Dedifferentiated amniotic fluid mesenchymal stem cell (primary cell): ENCODE results near the gene BSN.
"Not testable (repeated sequence)": the region's sequence is repeated elsewhere in the genome, so short reads cannot be mapped to it uniquely, and the experiment has no call there.

Source experiments
- DNase-seq: peaks from one replicate; pipeline ENCODE4 v3.0.0-alpha.2; 2016; ENCODE audit errors: extremely low spot score

The BSN gene

DNA sequence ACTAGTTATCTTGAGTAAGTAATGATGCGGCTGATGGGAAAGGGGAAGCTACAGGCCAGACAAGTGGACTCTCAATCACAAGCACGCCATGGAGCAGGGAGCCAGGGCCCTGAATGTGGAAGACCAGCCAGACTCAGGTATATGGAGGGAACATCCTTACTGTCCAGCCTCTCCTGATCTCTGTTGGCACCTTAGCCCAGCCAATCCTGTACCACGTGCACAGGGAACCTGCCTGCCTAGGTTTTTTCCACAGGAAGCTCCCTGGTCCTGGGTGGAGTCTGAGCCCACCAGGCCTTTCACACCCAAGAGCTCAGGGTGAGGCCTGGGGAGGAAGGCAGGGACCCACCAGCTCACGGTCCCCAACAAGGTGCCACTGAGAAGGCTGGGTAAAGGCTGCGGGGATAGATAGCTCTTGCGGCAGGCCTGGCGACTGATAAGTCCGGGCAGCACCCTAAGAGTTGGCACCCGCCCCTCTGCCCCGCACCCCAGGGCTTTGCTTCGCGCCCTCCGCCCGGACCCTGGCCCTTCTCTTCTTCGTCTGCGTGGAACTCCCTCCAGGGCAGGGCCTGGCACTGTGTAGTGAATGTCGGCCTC lies 118.9 kb downstream of the BSN start:
- no peak for DNase-seq

DNA sequence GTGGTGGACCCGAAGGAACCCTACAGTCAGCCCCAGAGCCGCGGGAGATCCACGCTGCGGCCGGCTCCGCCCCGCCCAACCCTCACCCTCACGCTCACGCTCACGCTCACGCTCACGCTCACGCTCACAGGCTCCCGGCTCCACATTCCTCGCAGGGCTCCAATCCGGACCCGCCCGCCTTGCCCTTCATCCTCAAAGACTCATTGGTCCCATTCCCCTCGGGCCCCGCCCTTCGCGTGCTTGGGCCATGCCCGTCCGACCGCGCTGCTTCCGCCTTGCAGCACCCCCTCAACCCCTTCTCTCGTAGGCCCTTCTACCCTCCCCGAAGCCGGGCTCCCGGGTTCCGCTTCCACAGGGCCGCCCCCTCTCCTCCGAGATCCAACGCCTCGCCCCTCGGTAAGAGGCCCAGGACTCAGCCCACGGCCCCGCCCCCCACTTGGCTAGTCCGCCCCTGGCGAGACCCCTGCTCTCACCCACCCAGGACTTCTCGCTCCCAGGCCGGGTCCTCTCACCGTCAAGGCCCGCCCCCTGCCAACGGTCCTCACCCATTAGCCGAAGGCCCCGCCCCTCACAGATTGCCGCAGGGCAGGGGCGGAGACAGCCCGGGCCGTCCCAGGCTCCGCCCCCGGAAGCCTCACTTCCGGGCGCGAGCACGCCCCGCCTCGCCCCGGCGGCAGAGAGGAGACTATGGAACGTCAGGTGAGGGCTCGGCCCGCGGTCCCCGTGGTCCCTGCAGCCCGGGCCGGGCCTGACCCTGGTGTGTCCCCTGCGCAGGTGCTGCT lies 119.6 kb downstream of the BSN start, which contains the start of gene APEH:
TSS of gene APEH (plus strand) at position 637 of the 782 bp plus-strand sequence. CDS start at position 688, 51 bp downstream.
- peak; percentile 97 for DNase-seq

DNA sequence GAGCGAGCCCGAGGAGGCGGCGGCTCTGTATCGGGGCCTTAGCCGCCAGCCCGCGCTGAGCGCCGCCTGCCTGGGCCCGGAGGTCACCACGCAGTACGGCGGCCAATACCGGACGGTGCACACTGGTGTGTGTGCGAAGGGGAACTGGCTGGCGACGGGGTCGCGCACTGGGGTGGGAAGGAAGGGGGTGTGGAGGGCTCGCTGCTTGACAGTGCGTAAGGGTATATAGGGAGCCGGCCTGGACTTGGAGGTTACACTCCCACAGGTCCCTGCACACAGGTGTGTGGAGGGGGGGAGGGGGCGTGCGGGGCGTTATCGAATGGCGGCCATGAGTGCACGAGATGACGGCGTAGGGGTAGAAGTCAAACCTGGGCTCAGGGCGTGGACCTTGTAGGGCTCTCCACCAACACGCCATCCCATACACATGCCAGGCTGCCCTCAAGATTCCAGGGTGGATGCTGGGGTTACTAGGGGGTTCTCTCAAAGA lies 120.3 kb downstream of the BSN start:
- DNase-seq = no peak

GRCh38 chr3:49675912-49676311 lies 121.6 kb downstream of the BSN start:
- DNase-seq = no peak

GRCh38 chr3:49680493-49681231 lies 126.4 kb downstream of the BSN start:
- DNase-seq = no peak

- no peak for DNase-seq
These were observed 126.9 kb downstream of the BSN start for GRCh38 chr3:49681232-49681522.

GRCh38 chr3:49681543-49681942 lies 127.3 kb downstream of the BSN start:
- DNase-seq = no peak

DNA sequence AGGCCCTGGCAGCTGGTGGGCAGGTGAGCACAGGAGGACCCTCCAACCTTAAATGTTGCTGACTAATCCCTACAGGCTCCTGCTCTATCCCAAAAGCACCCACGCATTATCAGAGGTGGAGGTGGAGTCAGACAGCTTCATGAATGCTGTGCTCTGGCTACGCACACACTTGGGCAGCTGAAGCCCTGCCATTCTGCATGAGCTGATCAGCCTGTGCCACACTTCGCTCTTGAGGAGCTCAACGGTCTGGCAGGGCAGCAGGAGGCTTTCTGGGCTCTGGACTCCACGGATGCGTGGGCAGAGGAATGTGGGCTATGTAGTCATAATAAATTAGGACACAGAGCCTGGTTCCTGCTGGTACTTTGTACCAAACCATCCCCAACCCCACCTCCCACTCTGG lies 128.9 kb downstream of the BSN start:
- DNase-seq = no peak

GRCh38 chr3:49684453-49684852 lies 130.2 kb downstream of the BSN start:
- DNase-seq = not testable (repeated sequence)

DNA sequence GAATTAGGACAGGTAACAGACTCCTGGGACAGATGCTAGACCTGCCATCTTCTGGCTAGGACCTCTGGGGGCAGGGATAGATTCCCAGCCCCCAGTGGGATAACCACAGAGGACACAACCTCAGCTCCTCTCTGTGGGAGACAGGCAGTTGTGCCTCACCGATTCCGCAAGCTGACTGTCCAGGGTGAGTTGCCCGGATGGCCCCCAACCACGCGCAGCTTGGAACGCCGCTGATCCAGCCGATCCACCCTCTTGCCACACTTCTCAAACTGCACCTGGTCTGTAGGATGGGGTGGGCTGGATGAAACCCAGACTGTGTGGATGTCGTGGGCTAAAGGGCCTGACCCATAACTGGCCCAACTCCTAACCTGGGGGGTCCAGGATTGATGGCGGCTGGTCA lies 130.8 kb downstream of the BSN start:
- not testable (repeated sequence) for DNase-seq

DNA sequence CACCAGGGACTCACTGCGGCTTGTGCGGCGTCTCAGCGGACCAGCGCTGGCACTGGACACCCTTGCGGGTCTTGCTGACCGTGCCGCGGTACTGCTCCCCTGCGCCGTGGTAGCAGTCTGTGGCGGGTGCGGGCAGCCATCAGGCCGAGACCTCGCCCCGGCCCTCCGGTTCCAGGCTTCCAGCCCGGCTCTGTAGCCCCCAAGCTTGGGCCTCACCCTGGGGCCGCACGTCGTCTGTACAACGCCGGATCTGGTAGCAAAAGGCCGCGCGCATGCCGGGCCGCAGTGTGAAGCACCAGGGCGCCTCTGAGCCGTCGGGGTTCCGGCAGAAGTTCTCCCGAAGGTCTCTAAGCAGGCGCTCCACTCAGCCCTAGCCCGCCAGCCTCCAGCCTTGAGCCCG lies 131.6 kb downstream of the BSN start:
- DNase-seq = not testable (repeated sequence)

DNA sequence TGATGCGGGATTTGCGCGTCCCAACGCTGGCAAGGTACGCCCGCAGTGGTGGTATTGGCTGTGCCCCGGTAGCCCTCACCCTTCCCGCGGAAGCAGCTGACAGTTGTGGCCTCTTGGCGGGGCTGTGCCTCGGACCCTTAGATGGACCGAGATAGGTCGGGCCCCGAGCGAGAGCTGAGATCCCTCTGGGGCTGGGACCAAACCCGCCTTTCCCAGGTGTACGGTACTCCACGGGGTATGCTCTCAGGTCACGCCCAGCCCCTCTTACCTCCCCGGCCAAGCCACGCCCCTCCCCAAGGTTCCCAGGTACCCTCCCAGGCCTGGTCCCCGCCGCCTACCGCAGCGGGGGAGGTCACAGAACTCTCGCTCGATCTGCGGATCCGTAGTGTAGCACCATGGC lies 132.1 kb downstream of the BSN start:
- not testable (repeated sequence) for DNase-seq

- not testable (repeated sequence) for DNase-seq
These were observed 132.6 kb downstream of the BSN start for GRCh38 chr3:49686769-49687423.

DNA sequence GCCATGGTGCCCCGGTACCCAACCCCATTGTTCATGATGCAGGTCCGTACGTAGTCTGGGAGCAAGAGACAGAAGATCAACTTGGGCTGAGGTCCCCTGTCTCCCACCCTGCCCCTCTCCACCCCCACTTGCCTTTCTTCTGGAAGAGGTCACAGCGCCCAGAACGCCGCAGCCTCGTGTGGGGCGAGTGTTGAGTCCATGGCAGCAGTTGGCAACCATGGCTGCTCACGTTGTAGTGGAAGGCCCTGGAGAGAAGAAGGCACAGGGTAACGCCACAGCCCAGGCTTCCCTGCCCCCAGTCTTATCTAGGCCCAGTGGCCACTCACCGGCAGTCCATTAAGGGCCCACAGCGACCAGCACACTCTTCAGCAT lies 133.1 kb downstream of the BSN start:
- DNase-seq = not testable (repeated sequence)

DNA sequence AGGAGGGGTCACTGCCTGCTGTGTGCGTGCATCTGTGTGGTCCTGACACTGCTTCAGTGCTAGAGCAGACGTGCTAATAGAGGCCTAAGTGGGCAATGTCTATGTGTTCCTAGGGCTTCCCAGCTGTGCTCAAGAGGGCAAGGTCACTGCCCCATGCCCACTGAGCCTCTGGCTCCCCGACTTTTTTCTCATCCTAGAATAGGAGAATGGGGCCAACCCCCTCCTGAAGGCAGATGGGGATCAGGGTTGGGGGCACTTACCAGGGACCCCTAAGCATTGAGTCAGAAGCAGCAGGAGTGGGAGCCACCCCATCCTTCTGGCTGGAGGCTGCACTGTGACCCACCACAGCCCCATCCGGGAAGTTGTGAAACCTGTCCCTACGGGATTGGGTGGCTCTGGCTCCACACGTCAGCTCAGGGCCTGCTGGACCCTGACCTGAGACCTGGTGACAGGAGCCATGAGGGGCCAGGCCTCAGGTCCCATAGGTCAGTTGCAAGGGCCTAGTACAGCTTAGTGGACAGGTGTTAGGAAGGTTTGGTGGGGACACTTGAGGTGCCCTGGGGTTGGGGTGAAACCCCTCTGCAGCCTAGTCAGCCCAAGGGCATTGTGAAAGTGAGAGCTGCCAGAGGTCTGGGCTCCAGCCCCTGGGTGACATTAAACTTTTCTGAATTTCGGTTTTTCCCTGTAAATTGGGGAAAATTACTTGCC lies 134.2 kb downstream of the BSN start:
- not testable (repeated sequence) for DNase-seq

- peak; percentile 70 for DNase-seq
These were observed 135.0 kb downstream of the BSN start, which contains the start of the genes MST1 and RNF123 for GRCh38 chr3:49689046-49689907. Gene MST1, minus strand, starts transcription at chr3:49689474. Its CDS starts 783 bp downstream, at chr3:49688691. Gene RNF123, plus strand, starts transcription at chr3:49689557. Its CDS starts 1,609 bp downstream, at chr3:49691166.

GRCh38 chr3:49689908-49690624 lies 135.8 kb downstream of the BSN start:
- not testable (repeated sequence) for DNase-seq

DNA sequence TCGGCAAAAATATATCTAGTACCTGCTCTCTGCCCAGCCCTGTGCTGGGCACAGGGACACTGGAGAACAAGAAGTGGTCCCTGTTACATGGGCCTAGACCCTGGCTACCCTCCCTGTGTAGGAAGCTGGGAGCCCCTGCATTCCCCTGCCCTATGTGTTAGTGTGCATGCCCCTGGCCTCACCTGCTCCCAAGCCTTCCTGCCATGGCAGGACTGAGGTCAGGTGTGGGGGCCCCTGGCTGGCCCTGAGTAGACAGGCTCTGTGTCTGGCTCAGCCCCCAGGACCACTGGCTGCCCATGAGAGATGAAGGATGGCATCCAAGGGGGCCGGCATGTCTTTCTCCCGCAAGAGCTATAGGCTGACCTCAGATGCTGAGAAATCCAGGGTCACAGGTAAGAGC lies 136.6 kb downstream of the BSN start:
- not testable (repeated sequence) for DNase-seq

GRCh38 chr3:49691481-49691880 lies 137.2 kb downstream of the BSN start:
- DNase-seq = not testable (repeated sequence)
